AG04450 (cell line): ENCODE data around the gene HASPIN. TPM values are rescaled to one million over a fixed set of nuclear protein-coding genes. Genes with fewer than 3 reads are reported as not detected.

Source experiments
- CTCF ChIA-PET: fragments of 300-600, 350-600 bp; formaldehyde crosslinking; extraction: SDS; loops from one replicate; lab custom pipeline; 2022; ENCODE audit warnings: antibody characterized with exemption, inconsistent platforms; lab: Charles Lee
- POLR2A ChIA-PET: fragments of 350-600 bp; formaldehyde crosslinking; extraction: SDS; loops from one replicate; lab custom pipeline; 2021; ENCODE audit warnings: antibody characterized with exemption, inconsistent platforms; lab: Yijun Ruan, JAX
- DNase-seq: peaks from one replicate; pipeline ENCODE4 v3.0.0-alpha.2; 2011; ENCODE audit warnings: low read depth, low spot score
- H3K27ac ChIP-seq: one replicate; pipeline ENCODE4 v1.5.1; 2012; ENCODE audit warnings: low read depth, low read length, control low read depth
- H3K27me3 ChIP-seq: one replicate; pipeline ENCODE4 v1.6.0; 2012; ENCODE audit warnings: low read length; ENCODE audit not compliant: control insufficient read depth, insufficient read depth
- H3K4me3 ChIP-seq: 2 replicates; pipeline ENCODE4 v1.5.1; 2011; ENCODE audit warnings: mild to moderate bottlenecking, low read depth, low read length, control low read depth
- H3K9me3 ChIP-seq: 2 replicates; pipeline ENCODE4 v1.5.1; 2012; ENCODE audit warnings: low read length; ENCODE audit not compliant: control insufficient read depth, insufficient read depth
- polyA plus RNA-seq: library from polyadenylated mRNA; depleted of rRNA; stranded (reverse); fragments of >200 nt; gene quantifications from 2 replicates; pipeline ENCODE4 v1.2.3, GENCODE V29; 2011
- TF ChIP-seq, protein P1 (sequence below): IDR thresholded peaks from 2 replicates; pipeline ENCODE4 v1.5.1; 2011; ENCODE audit warnings: low read depth, low read length, control low read depth, inconsistent platforms

Gene HASPIN
- polyA plus RNA-seq, 1 experiment: 1.6 TPM

DNA sequence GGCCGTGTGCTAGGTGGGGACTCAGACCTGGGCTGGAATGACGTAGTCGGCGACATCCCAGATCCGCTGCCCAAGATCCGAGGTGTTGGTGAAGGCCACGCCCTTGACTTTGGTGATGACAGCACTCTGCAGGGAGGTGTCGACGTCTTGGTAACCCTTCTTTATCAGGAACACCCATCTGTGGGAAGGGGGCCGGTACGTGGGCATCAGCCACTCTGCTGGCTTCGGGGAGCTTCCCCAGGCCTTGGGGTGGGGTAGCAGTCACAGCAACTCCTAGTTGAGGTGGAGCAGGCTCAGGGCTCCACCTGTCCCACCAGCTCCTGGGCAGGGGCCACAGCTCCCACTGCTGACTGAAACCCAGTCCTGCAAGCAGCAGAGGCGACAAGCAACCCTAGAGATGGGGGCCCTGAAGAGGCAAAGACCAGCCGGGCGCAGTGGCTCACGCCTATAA is 32.1 kb upstream of the HASPIN start:
- DNase-seq: no peak
- TF ChIP-seq, protein P1, sequence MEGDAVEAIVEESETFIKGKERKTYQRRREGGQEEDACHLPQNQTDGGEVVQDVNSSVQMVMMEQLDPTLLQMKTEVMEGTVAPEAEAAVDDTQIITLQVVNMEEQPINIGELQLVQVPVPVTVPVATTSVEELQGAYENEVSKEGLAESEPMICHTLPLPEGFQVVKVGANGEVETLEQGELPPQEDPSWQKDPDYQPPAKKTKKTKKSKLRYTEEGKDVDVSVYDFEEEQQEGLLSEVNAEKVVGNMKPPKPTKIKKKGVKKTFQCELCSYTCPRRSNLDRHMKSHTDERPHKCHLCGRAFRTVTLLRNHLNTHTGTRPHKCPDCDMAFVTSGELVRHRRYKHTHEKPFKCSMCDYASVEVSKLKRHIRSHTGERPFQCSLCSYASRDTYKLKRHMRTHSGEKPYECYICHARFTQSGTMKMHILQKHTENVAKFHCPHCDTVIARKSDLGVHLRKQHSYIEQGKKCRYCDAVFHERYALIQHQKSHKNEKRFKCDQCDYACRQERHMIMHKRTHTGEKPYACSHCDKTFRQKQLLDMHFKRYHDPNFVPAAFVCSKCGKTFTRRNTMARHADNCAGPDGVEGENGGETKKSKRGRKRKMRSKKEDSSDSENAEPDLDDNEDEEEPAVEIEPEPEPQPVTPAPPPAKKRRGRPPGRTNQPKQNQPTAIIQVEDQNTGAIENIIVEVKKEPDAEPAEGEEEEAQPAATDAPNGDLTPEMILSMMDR: no peak
- CTCF ChIA-PET: no interaction called here
- POLR2A ChIA-PET: interaction anchor here (0.7 kb wide), 1 partner anchor 24 kb away, joined by 3 read pairs; no protein-coding TSS in a partner anchor
- Histone ChIP-seq H3K9me3 (no peaks in the 10 kb centered on the region; the same call in 1 of the 2 replicates), H3K27me3 (peaks cover 10% of the 10 kb centered on the region), H3K4me3 (no peak overlapping the region), H3K27ac (no peak overlapping the region)

DNA sequence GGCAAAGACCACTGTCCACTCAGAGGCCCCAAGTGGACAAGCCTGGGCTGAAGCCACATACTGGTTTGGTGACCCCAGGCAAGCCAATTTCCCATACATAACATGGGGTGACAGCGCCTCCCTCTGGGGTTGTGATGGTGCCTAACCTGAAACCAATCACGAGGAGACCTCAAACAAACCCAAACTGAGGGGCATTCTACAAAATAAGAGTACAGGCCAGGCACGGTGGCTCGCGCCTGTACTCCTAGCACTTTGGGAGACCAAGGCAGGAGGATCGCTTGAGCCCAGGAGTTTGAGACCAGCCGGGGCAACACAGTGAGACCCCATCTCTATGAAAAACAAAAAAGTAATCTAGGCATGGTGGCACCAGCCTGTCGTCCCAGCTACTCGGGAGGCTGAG is 31.4 kb upstream of the HASPIN start:
- Histone ChIP-seq H3K27me3 (peaks cover 15% of the 10 kb centered on the region), H3K4me3 (no peak overlapping the region), H3K9me3 (peaks cover 3% of the 10 kb centered on the region), H3K27ac (no peak overlapping the region)
- DNase-seq: no peak
- ChIA-PET CTCF (interaction anchor here (0.6 to 0.9 kb wide), 2 partner anchors 10 to 158 kb away, joined by 3 read pairs; no protein-coding TSS in a partner anchor), POLR2A (interaction anchor here (0.7 kb wide), 1 partner anchor 25 kb away, joined by 3 read pairs; no protein-coding TSS in a partner anchor)
- TF ChIP-seq, protein P1: 0 out of 2 replicates have a peak, but pooled peaks have one; percentile 13

DNA sequence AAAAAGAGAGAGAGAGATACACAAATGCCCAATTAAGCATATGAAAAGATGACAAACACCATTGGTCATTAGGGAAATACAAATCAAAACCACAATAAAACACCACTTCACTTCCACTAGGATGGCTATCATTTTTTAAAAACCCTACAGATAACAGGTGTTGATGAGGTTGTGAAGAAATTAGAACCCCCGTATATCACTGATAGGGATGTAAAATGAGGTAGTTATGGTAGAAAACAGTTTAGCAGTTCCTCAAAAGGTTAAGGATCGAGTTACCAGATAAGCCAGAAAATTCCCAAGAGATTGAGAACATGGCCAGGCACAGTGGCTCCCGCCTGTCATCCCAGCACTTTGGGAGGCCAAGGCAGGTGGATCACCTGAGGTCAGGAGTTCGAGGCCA is 30.6 kb upstream of the HASPIN start:
- DNase-seq: no peak
- Histone ChIP-seq H3K27ac (no peak overlapping the region), H3K27me3 (peaks cover 22% of the 10 kb centered on the region), H3K4me3 (no peak overlapping the region), H3K9me3 (peaks cover 9% of the 10 kb centered on the region)
- TF ChIP-seq, protein P1: no peak
- CTCF ChIA-PET: interaction anchor here (0.6 to 0.9 kb wide), 2 partner anchors 10 to 158 kb away, joined by 3 read pairs; no protein-coding TSS in a partner anchor
- POLR2A ChIA-PET: no interaction called here

DNA sequence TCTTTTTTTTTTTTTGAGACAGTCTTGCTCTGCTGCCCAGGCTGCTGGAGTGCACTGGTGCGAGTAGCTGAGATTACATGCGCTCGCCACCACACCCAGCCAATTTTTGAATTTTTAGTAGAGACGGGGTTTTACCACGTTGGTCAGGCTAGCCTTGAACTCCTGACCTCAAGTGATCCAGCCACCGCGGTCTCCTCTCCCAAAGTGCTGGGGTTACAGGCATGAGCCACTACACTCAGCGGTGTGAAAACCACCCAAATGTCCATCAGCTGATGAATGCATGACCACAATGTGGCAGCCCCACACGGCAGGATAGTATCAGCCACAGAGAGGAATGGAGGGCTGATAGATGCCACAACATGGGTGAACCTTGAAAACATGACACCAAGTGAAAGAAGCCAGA is 29.9 kb upstream of the HASPIN start:
- ChIA-PET CTCF (no interaction called here), POLR2A (interaction anchor here (0.7 kb wide), 1 partner anchor 26 kb away, joined by 3 read pairs; no protein-coding TSS in a partner anchor)
- peaks cover 14% of the 10 kb centered on the region for H3K9me3 ChIP-seq
- no peak overlapping the region for H3K4me3 ChIP-seq
- TF ChIP-seq, protein P1: no peak
- peaks cover 26% of the 10 kb centered on the region for H3K27me3 ChIP-seq
- no peak for DNase-seq
- H3K27ac ChIP-seq: no peak overlapping the region

DNA sequence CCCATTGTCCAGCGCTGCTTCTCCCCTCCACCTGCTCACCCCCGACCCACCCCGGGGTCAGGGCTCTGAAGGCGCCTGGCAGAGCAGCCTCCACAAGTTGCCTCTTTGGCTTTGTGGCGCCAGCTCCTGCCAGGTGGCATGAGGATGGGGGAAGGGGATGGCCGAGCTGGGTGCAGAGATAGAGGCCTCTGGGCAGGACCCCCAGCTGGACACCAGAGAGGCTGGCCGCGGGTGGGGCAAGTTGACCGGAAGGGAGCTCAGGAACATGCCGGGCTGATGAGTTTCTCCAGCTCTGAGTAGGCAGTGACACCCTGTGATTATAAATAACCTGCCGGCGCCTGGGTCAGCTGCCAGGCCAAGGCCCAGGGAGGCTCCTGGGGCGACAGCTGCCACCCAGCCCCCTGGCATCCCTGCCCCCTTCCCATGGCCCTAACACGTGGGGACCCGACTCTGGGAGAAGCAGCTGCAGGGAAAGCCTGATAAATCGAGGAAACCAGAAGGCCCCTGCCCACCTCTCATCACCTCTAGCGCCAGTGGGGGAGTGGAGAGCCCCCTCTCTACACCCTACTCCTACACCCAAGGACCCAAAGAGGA is 28.5 kb upstream of the HASPIN start:
- H3K27me3 ChIP-seq: peaks cover 26% of the 10 kb centered on the region
- POLR2A ChIA-PET: interaction anchor here (0.7 to 2.5 kb wide), 2 partner anchors 28 kb away, joined by 3 to 8 read pairs; no protein-coding TSS in a partner anchor
- no peak overlapping the region for H3K27ac ChIP-seq
- CTCF ChIA-PET: no interaction called here
- peak overlapping the region; percentile 62 for H3K4me3 ChIP-seq
- TF ChIP-seq, protein P1: no peak
- peaks cover 14% of the 10 kb centered on the region for H3K9me3 ChIP-seq
- DNase-seq: no peak
